Measurements from ENCODE around the gene ADA.

ADA gene

DNA sequence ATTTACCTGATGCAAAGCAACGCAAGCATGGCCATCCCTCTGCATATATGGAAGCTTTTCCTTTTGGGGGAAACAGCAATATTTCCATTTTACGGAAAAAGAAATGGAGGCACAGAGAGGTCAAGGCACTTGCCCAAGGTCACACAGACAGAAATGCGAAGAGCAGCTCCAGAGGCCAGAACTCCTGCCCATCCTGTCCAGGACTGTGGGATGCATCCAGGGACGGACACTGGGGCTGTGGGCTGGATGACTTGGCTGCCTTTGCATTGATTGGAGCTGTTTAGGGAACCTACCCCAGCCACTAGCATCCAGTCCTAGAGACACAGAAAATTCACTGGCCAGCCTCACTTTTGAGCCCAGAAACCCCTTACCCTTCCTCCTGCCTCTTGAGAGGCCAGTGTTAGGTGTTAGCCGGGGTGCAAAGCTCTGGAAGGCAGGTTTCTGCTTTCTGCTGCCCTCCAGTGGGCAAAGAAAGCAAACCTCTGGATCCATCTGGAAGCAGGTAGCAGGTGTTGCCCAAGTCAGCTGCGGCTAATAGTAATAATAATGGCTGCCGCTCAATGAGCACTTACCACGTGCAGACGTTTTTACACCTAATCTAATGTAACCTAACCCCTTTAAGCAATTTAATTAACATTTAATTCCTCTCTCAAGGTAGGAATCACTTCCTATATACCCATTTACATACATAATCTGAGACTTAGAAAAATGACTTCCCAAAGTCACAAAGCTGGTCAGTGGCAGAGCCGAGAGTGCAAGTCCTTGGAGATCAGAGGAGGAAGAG is 32.0 kb upstream of the ADA start:
- H3K9me3 ChIP-seq (ENCODE audit: insufficient read depth, low read length, severe bottlenecking), result no peaks in the 10 kb centered on the region
- no peak overlapping the region for H3K9ac ChIP-seq (ENCODE audit: low read depth, low read length)
- no peak overlapping the region; a peak in 1 of 4 replicates for H3K4me3 ChIP-seq (ENCODE audit: low read depth in 1 of 2, low read length in 2 of 2)
- peak overlapping the region; percentile 9; the same call in 1 of the 2 replicates for H3K4me2 ChIP-seq (ENCODE audit: insufficient read depth, low read length)
- TF ChIP-seq, protein P1, sequence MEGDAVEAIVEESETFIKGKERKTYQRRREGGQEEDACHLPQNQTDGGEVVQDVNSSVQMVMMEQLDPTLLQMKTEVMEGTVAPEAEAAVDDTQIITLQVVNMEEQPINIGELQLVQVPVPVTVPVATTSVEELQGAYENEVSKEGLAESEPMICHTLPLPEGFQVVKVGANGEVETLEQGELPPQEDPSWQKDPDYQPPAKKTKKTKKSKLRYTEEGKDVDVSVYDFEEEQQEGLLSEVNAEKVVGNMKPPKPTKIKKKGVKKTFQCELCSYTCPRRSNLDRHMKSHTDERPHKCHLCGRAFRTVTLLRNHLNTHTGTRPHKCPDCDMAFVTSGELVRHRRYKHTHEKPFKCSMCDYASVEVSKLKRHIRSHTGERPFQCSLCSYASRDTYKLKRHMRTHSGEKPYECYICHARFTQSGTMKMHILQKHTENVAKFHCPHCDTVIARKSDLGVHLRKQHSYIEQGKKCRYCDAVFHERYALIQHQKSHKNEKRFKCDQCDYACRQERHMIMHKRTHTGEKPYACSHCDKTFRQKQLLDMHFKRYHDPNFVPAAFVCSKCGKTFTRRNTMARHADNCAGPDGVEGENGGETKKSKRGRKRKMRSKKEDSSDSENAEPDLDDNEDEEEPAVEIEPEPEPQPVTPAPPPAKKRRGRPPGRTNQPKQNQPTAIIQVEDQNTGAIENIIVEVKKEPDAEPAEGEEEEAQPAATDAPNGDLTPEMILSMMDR (IDR thresholded peaks at IDR 0.05; ENCODE audit: borderline replicate concordance, extremely low read depth, low read length, poor library complexity, severe bottlenecking), result peak; percentile 87
- no peak for TF ChIP-seq EZH2 (IDR thresholded peaks at IDR 0.05; ENCODE audit: borderline replicate concordance, low read depth, low read length, severe bottlenecking)
- DNase-seq, result peak; percentile 86
- peaks cover 3% of the 10 kb centered on the region; the same call in 1 of the 2 replicates for H3K79me2 ChIP-seq (ENCODE audit: insufficient read depth, low read length)
- no peak overlapping the region for H2AFZ ChIP-seq (ENCODE audit: low read depth, low read length)
- peak; percentile 88 for ATAC-seq (ENCODE audit: insufficient read depth, low read depth)
- no peaks in the 10 kb centered on the region for H3K36me3 ChIP-seq (ENCODE audit: insufficient read depth, low read length)
- peaks cover 25% of the 10 kb centered on the region for H3K4me1 ChIP-seq (ENCODE audit: insufficient read depth, low read length)
- no peaks in the 10 kb centered on the region for H4K20me1 ChIP-seq (ENCODE audit: insufficient read depth, low read length)
- H3K27ac ChIP-seq (ENCODE audit: low read length), result peak overlapping the region; percentile 64
- no peaks in the 10 kb centered on the region for H3K27me3 ChIP-seq (ENCODE audit: insufficient read depth, low read length, poor library complexity)

DNA sequence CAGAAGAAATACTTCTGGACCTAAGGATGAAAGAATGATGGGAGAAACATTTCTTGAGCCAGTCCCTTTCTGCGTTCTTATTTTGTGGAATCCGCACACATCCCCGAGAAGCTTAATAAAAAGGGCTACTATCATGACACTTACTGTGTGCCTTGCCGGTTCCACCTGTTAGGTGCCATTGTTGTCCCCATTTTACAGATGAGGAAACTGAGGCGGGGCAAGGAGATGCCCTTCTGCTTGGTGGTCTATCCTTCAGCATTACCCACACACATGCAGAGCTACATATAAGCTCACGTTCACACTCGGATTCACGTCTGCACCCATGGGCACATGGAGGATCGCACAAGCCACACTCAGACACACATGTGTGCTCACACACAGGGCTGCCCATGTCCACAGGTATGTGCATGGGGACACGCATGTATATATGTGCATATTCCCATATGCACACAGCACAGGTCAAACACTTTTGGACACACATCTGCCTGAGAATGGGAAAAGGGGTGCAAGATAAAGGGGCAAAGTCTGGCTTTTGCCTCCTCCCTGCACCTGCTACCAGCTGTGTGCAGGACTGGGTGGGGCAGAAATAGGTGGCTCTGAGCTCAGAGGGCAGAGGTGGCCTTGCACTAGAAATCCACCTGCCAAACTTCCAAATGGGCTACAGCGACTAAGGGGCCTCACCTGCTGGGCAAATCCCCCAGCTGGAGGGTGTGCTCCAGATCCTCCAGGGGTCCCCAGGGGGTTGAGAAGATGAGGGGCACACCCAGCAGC is 30.5 kb upstream of the ADA start:
- ATAC-seq (ENCODE audit: insufficient read depth, low read depth) (no peak), DNase-seq (no peak)
- Histone ChIP-seq H3K9ac (ENCODE audit: low read depth, low read length) (no peak overlapping the region), H3K4me2 (ENCODE audit: insufficient read depth, low read length) (no peak overlapping the region), H3K4me3 (ENCODE audit: low read depth in 1 of 2, low read length in 2 of 2) (no peak overlapping the region), H3K36me3 (ENCODE audit: insufficient read depth, low read length) (no peaks in the 10 kb centered on the region), H3K4me1 (ENCODE audit: insufficient read depth, low read length) (peaks cover 25% of the 10 kb centered on the region), H2AFZ (ENCODE audit: low read depth, low read length) (no peak overlapping the region), H3K27me3 (ENCODE audit: insufficient read depth, low read length, poor library complexity) (no peaks in the 10 kb centered on the region), H3K9me3 (ENCODE audit: insufficient read depth, low read length, severe bottlenecking) (no peaks in the 10 kb centered on the region), H3K79me2 (ENCODE audit: insufficient read depth, low read length) (peaks cover 3% of the 10 kb centered on the region; the same call in 1 of the 2 replicates), H4K20me1 (ENCODE audit: insufficient read depth, low read length) (no peaks in the 10 kb centered on the region), H3K27ac (ENCODE audit: low read length) (no peak overlapping the region; the same call in 1 of the 2 replicates)
- no peak for TF ChIP-seq EZH2 (IDR thresholded peaks at IDR 0.05; ENCODE audit: borderline replicate concordance, low read depth, low read length, severe bottlenecking)
- TF ChIP-seq, protein P1 (IDR thresholded peaks at IDR 0.05; ENCODE audit: borderline replicate concordance, extremely low read depth, low read length, poor library complexity, severe bottlenecking), result no peak

DNA sequence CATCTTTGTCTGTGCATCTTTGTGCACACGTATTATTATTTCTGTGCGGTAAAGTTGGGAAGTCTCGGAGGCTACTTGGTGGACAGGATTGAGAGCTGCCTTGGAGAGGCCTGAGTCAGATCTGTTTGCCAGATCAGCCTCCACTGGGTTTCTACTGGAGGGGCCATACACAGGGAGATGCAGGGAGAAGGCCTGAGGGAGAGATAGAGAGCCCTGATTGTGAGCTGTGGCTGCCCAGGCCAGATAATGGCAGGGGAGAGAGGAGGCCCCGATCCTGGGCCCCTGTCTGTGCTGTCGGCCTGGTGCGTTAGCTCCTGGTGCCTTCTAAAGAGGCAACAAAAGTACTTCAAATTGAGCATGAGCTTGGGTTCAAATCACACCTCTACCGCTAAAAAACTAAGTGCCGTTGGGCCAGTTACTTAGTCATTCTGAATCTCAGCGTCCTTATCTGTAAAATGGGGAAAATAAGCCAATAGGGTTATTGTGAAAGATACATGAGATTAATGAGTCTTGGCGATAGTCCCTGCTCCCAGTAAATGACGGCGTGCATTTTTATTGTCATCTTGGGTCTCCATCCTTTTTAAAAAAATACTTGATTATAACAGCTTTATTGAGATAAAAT is 27.6 kb upstream of the ADA start:
- Histone ChIP-seq H4K20me1 (ENCODE audit: insufficient read depth, low read length) (no peaks in the 10 kb centered on the region), H3K4me1 (ENCODE audit: insufficient read depth, low read length) (peaks cover 12% of the 10 kb centered on the region), H3K9me3 (ENCODE audit: insufficient read depth, low read length, severe bottlenecking) (no peaks in the 10 kb centered on the region), H3K4me2 (ENCODE audit: insufficient read depth, low read length) (no peak overlapping the region), H3K36me3 (ENCODE audit: insufficient read depth, low read length) (no peaks in the 10 kb centered on the region), H3K9ac (ENCODE audit: low read depth, low read length) (no peak overlapping the region), H3K27me3 (ENCODE audit: insufficient read depth, low read length, poor library complexity) (no peaks in the 10 kb centered on the region), H3K79me2 (ENCODE audit: insufficient read depth, low read length) (peaks cover 9% of the 10 kb centered on the region; the same call in 1 of the 2 replicates), H2AFZ (ENCODE audit: low read depth, low read length) (no peak overlapping the region), H3K27ac (ENCODE audit: low read length) (no peak overlapping the region), H3K4me3 (ENCODE audit: low read depth in 1 of 2, low read length in 2 of 2) (no peak overlapping the region)
- ATAC-seq (ENCODE audit: insufficient read depth, low read depth), result no peak
- no peak for DNase-seq
- TF ChIP-seq, protein P1 (IDR thresholded peaks at IDR 0.05; ENCODE audit: borderline replicate concordance, extremely low read depth, low read length, poor library complexity, severe bottlenecking), result no peak
- TF ChIP-seq EZH2 (IDR thresholded peaks at IDR 0.05; ENCODE audit: borderline replicate concordance, low read depth, low read length, severe bottlenecking), result no peak
